Osteoblast (primary cell): ENCODE measurements around the gene U2AF2. TPM values are rescaled to one million over a fixed set of nuclear protein-coding genes. Genes with fewer than 3 reads are reported as not detected.

Source experiments
- DNase-seq: peaks from one replicate; pipeline ENCODE4 v3.0.0; 2011; ENCODE audit warnings: low spot score, mixed read lengths; ENCODE audit not compliant: insufficient read length; ENCODE audit errors: missing footprints
- H2AFZ ChIP-seq: 2 replicates; pipeline ENCODE4 v1.6.0; 2011; ENCODE audit warnings: mild to moderate bottlenecking, low read length
- H3K27ac ChIP-seq: 2 replicates; pipeline ENCODE4 v1.5.1; 2011; ENCODE audit warnings: mild to moderate bottlenecking, low read depth, low read length, moderate library complexity
- H3K27me3 ChIP-seq: 2 replicates; pipeline ENCODE4 v1.6.0; 2012; ENCODE audit warnings: mild to moderate bottlenecking, control low read depth, inconsistent platforms, low read length, moderate library complexity; ENCODE audit not compliant: insufficient read depth
- H3K36me3 ChIP-seq: 2 replicates; pipeline ENCODE4 v1.5.1; 2011; ENCODE audit warnings: mild to moderate bottlenecking, low read length, control low read depth, moderate library complexity; ENCODE audit not compliant: insufficient read depth
- H3K4me1 ChIP-seq: 2 replicates; pipeline ENCODE4 v1.5.1; 2011; ENCODE audit warnings: mild to moderate bottlenecking, low read length, control low read depth, moderate library complexity; ENCODE audit not compliant: insufficient read depth
- H3K4me2 ChIP-seq: 2 replicates; pipeline ENCODE4 v1.6.0; 2011; ENCODE audit warnings: mild to moderate bottlenecking, low read length; ENCODE audit not compliant: insufficient read depth
- H3K4me3 ChIP-seq: fragments of 200-600 bp; sonication (generic); 3 replicates; pipeline ENCODE4 v1.5.1; 2012; ENCODE audit warnings: mild to moderate bottlenecking, low read length, inconsistent platforms; ENCODE audit not compliant: insufficient read depth
- H3K79me2 ChIP-seq: 2 replicates; pipeline ENCODE4 v1.6.0; 2012; ENCODE audit warnings: mild to moderate bottlenecking, low read length, control low read depth, inconsistent platforms; ENCODE audit not compliant: insufficient read depth
- H3K9me3 ChIP-seq: 2 replicates; pipeline ENCODE4 v1.5.1; 2011; ENCODE audit warnings: low read depth, low read length, control low read depth
- H4K20me1 ChIP-seq: 2 replicates; pipeline ENCODE4 v1.6.0; 2012; ENCODE audit warnings: mild to moderate bottlenecking, low read length, control low read depth; ENCODE audit not compliant: insufficient read depth
- CTCF ChIP-seq: IDR thresholded peaks from 2 replicates; pipeline ENCODE4 v1.5.1; 2011; ENCODE audit warnings: mild to moderate bottlenecking, low read depth, low read length, moderate library complexity; ENCODE audit errors: extremely low read depth
- total RNA-seq: library from RNA; depleted of rRNA; stranded (reverse); fragments of >200 nt; gene quantifications from 2 replicates; pipeline ENCODE4 v1.2.3, GENCODE V29; 2012

U2AF2 gene
- total RNA-seq, 1 donor, result 70.2 TPM

GRCh38 chr19:55676383-55676782, 21.5 kb downstream of the U2AF2 start:
- DNase-seq, result no peak
- peak; percentile 20 for TF ChIP-seq CTCF
- Histone ChIP-seq H3K27ac (peak overlapping the region; percentile 85), H3K27me3 (no peaks in the 10 kb centered on the region), H3K9me3 (no peaks in the 10 kb centered on the region), H3K4me2 (peak overlapping the region; percentile 98), H2AFZ (no peak overlapping the region), H3K4me3 (peak overlapping the region; percentile 97), H3K36me3 (peaks cover 34% of the 10 kb centered on the region), H3K4me1 (peaks cover 31% of the 10 kb centered on the region), H3K79me2 (peaks cover 89% of the 10 kb centered on the region), H4K20me1 (peaks cover 78% of the 10 kb centered on the region)

- H3K4me2 ChIP-seq, result peak overlapping the region; percentile 98
- peak overlapping the region; percentile 85 for H3K27ac ChIP-seq
- no peaks in the 10 kb centered on the region for H3K9me3 ChIP-seq
- peaks cover 36% of the 10 kb centered on the region for H3K36me3 ChIP-seq
- no peak overlapping the region for H2AFZ ChIP-seq
- TF ChIP-seq CTCF, result no peak
- peaks cover 92% of the 10 kb centered on the region for H3K79me2 ChIP-seq
- H3K4me3 ChIP-seq, result no peak overlapping the region
- H3K27me3 ChIP-seq, result no peaks in the 10 kb centered on the region
- peaks cover 28% of the 10 kb centered on the region for H3K4me1 ChIP-seq
- no peak for DNase-seq
- H4K20me1 ChIP-seq, result peaks cover 79% of the 10 kb centered on the region
These were observed 22.2 kb downstream of the U2AF2 start for GRCh38 chr19:55676889-55677505.

GRCh38 chr19:55677572-55678028, 22.8 kb downstream of the U2AF2 start:
- DNase-seq, result no peak
- Histone ChIP-seq H3K27me3 (no peaks in the 10 kb centered on the region), H3K4me2 (peak overlapping the region; percentile 16), H3K9me3 (no peaks in the 10 kb centered on the region), H3K27ac (no peak overlapping the region), H2AFZ (no peak overlapping the region), H3K79me2 (peaks cover 93% of the 10 kb centered on the region), H3K4me3 (no peak overlapping the region), H3K36me3 (peaks cover 41% of the 10 kb centered on the region), H4K20me1 (peaks cover 80% of the 10 kb centered on the region), H3K4me1 (peaks cover 22% of the 10 kb centered on the region)
- no peak for TF ChIP-seq CTCF

- peaks cover 76% of the 10 kb centered on the region for H4K20me1 ChIP-seq
These were observed 23.4 kb downstream of the U2AF2 start for GRCh38 chr19:55678121-55678671.

More at GRCh38 chr19:55678121-55678671, 23.4 kb downstream of the U2AF2 start:
- H3K27me3 ChIP-seq, result no peaks in the 10 kb centered on the region
- H3K27ac ChIP-seq, result no peak overlapping the region
- H3K4me3 ChIP-seq, result no peak overlapping the region
- DNase-seq, result no peak
- no peak for TF ChIP-seq CTCF
- H3K79me2 ChIP-seq, result peaks cover 89% of the 10 kb centered on the region
- H3K36me3 ChIP-seq, result peaks cover 41% of the 10 kb centered on the region
- H3K4me1 ChIP-seq, result peaks cover 22% of the 10 kb centered on the region
- no peak overlapping the region for H2AFZ ChIP-seq
- no peak overlapping the region for H3K4me2 ChIP-seq
- no peaks in the 10 kb centered on the region for H3K9me3 ChIP-seq
